Trophoblast cell (in vitro differentiated cells and primary cell): Measurements from ENCODE around the gene GDI1.

Experiments used
- DNase-seq, 2 donors: peaks; one replicate each; pipeline ENCODE4 v3.0.0-alpha.2; 2016
- H2AFZ ChIP-seq: 2 replicates; pipeline ENCODE4 v1.6.1; 2013; ENCODE audit warnings: low read length, moderate library complexity, mild to moderate bottlenecking; ENCODE audit not compliant: insufficient read depth, poor library complexity
- H2AK5ac ChIP-seq: 2 replicates; pipeline ENCODE4 v1.6.1; 2013; ENCODE audit warnings: mild to moderate bottlenecking, low read length
- H2BK120ac ChIP-seq: 2 replicates; pipeline ENCODE4 v1.6.1; 2013; ENCODE audit warnings: low read length, mild to moderate bottlenecking, moderate library complexity; ENCODE audit not compliant: insufficient read depth, poor library complexity
- H2BK12ac ChIP-seq: 2 replicates; pipeline ENCODE4 v1.6.1; 2013; ENCODE audit warnings: mild to moderate bottlenecking, low read length, moderate library complexity
- H2BK5ac ChIP-seq: 2 replicates; pipeline ENCODE4 v1.6.1; 2013; ENCODE audit warnings: low read length, low read depth, moderate library complexity, mild to moderate bottlenecking; ENCODE audit not compliant: poor library complexity
- H3K14ac ChIP-seq: 2 replicates; pipeline ENCODE4 v1.6.1; 2013; ENCODE audit warnings: mild to moderate bottlenecking, low read length
- H3K18ac ChIP-seq: 2 replicates; pipeline ENCODE4 v1.6.1; 2013; ENCODE audit warnings: mild to moderate bottlenecking, low read length
- H3K23ac ChIP-seq: 2 replicates; pipeline ENCODE4 v1.6.1; 2013; ENCODE audit warnings: low read length
- H3K27ac ChIP-seq: 2 replicates; pipeline ENCODE4 v1.5.1; 2013; ENCODE audit warnings: low read depth, mild to moderate bottlenecking, inconsistent platforms, low read length, moderate library complexity
- H3K27me3 ChIP-seq: 2 replicates; pipeline ENCODE4 v1.6.1; 2013; ENCODE audit warnings: inconsistent platforms, mild to moderate bottlenecking, low read length, moderate library complexity; ENCODE audit not compliant: insufficient read depth
- H3K36me3 ChIP-seq, 2 experiments: 1 replicate in 1 of 2; 2 replicates in 1 of 2; pipeline ENCODE4 v1.6.1; 2013; ENCODE audit warnings: low read length in 2 of 2, mild to moderate bottlenecking in 2 of 2, moderate library complexity in 1 of 2; ENCODE audit not compliant: insufficient read depth in 2 of 2, control insufficient read depth in 1 of 2
- H3K4ac ChIP-seq: 2 replicates; pipeline ENCODE4 v1.6.1; 2013; ENCODE audit warnings: low read depth, mild to moderate bottlenecking, low read length, moderate library complexity
- H3K4me1 ChIP-seq, 2 experiments: 1 replicate in 1 of 2; 2 replicates in 1 of 2; pipeline ENCODE4 v1.6.1; 2013; ENCODE audit warnings: low read length in 2 of 2, mild to moderate bottlenecking in 2 of 2, moderate library complexity in 1 of 2; ENCODE audit not compliant: insufficient read depth in 2 of 2, control insufficient read depth in 1 of 2
- H3K4me2 ChIP-seq: 2 replicates; pipeline ENCODE4 v1.6.1; 2013; ENCODE audit warnings: inconsistent platforms, mild to moderate bottlenecking, low read length, moderate library complexity
- H3K4me3 ChIP-seq: 2 replicates; pipeline ENCODE4 v1.5.1; 2013; ENCODE audit warnings: mild to moderate bottlenecking, low read depth, low read length, inconsistent platforms
- H3K79me1 ChIP-seq: one replicate; pipeline ENCODE4 v1.6.1; 2013; ENCODE audit warnings: low read length
- H3K79me2 ChIP-seq: 2 replicates; pipeline ENCODE4 v1.6.1; 2013; ENCODE audit warnings: low read length, mild to moderate bottlenecking; ENCODE audit not compliant: control insufficient read depth, insufficient read depth, poor library complexity
- H3K9ac ChIP-seq: 2 replicates; pipeline ENCODE4 v1.6.1; 2013; ENCODE audit warnings: mild to moderate bottlenecking, low read length
- H3K9me3 ChIP-seq: 2 replicates; pipeline ENCODE4 v1.6.1; 2013; ENCODE audit warnings: low read depth, mild to moderate bottlenecking, control low read depth, inconsistent platforms, low read length; ENCODE audit not compliant: insufficient read depth
- H4K12ac ChIP-seq: 2 replicates; pipeline ENCODE4 v1.6.1; 2013; ENCODE audit warnings: low read depth, mild to moderate bottlenecking, low read length, moderate library complexity
- H4K8ac ChIP-seq: 2 replicates; pipeline ENCODE4 v1.6.1; 2013; ENCODE audit warnings: low read depth, mild to moderate bottlenecking, low read length, moderate library complexity
- H4K91ac ChIP-seq: one replicate; pipeline ENCODE4 v1.6.1; 2013; ENCODE audit warnings: low read depth, mild to moderate bottlenecking, low read length, moderate library complexity
- WGBS: extraction: QIAGEN DNeasy Blood & Tissue Kit; methylation state at CpG from one replicate; pipeline ENCODE4 v1.1.7; 2013; ENCODE audit warnings: missing lambda C conversion rate; ENCODE audit not compliant: insufficient read length, insufficient coverage; ENCODE audit errors: extremely low coverage; 5-methylcytosine and 5-hydroxymethylcytosine counted together

The GDI1 gene

DNA sequence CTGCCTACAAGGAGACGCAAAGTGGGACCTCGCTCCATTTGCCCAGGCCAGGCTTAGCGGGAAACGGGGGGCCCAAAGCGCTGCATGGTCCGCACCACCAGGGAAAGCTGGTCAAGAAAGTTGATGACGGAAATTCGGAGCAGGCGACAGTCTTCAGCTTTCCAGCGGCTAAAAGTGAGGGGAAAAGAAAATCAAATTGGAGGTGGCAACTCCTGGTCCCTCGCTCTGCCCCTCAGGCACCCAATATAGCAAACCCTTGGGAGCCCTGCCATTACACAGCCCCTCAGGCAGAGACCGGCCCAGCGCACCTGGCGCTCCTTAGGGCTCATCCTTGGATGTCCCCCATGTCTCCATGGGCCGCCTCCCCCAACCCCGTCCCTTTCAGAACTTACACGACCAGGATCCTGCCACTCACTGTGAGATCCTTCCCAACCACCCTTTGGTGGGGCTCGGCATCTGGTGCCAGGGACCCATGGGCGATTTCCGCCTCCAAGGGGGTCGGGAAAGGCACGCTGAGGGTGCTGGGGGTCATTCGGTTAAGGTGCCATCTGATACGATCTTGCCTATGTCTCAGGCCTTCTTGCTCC lies 41.0 kb downstream of the GDI1 start:
- Histone ChIP-seq H4K91ac (no peak overlapping the region), H3K79me2 (no peaks in the 10 kb centered on the region), H2BK120ac (no peak overlapping the region), H3K4me1 (peaks cover 5% of the 10 kb centered on the region in 2 experiments), H3K9ac (no peak overlapping the region), H3K4me2 (peak overlapping the region; percentile 80), H3K9me3 (no peaks in the 10 kb centered on the region), H3K4ac (no peak overlapping the region), H2AFZ (no peak overlapping the region), H3K14ac (no peak overlapping the region), H3K27me3 (no peaks in the 10 kb centered on the region), H3K23ac (no peak overlapping the region), H2BK12ac (no peak overlapping the region), H3K4me3 (peak overlapping the region; percentile 67), H3K36me3 (peaks cover 10 to 11% of the 10 kb centered on the region in 2 experiments), H3K79me1 (peaks cover 5% of the 10 kb centered on the region), H2AK5ac (peak overlapping the region; percentile 49), H4K12ac (peak overlapping the region; percentile 77), H3K27ac (no peak overlapping the region), H2BK5ac (no peak overlapping the region), H4K8ac (no peak overlapping the region), H3K18ac (no peak overlapping the region)
- no CpG with 5 or more reads among the region's 24 CpGs for WGBS
- DNase-seq = no peak

DNA sequence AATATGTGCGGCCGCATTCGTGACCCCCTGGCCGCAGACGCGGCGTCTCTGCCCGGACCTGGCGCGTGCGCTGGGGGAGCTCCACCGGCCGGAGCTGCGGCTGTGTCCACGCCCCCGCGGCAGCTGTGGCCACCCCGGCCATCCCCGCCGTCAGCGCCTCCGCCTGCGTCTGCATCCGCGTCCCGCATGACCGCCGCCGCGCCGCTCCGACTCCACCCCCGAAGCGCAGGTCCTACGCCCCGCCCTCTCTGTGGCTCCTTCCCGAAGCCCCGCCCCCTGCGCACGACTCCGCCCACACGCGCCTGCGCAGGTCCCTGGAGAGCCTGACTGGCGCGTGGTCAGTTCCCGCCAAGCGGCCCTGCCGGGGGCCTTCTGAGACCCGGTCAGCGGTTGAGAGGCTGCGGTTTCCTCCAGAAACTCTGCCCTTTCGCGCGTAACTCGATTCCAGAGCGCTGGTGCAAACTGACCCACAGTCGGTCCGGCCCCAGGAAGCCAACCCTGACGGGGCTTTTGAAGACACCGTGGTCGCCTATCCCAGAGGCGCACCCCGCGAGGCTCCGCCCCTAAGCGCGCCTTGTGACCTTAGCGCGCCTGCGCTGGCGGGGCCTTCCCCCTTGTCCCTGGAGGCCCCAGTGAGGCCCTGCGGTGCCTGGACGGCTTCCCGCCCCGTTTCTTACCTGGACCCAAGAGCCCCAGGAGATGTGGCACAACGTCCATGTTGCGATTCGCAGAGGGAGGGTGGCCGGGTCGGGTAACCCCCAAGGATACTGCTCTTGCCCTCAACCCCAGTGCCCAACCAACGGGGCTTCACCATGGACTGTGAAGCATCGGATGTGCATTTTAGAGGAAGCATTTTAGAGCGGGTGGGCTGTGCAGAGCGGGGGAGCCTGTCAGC lies 42.0 kb downstream of the GDI1 start, which contains the start of gene LAGE3:
LAGE3 (minus strand) TSS at position 554 of the 895 bp plus-strand sequence; CDS start at position 188, 366 bp downstream.
- Histone ChIP-seq H2AK5ac (peak within 1 kb of the TSS; percentile 49), H3K4me1 (peaks cover 5% of the 10 kb centered on the region in 2 experiments), H3K79me1 (peaks cover 5% of the 10 kb centered on the region), H3K27ac (peak within 1 kb of the TSS; percentile 4), H3K4me3 (peak within 1 kb of the TSS; percentile 68), H2BK120ac (peak within 1 kb of the TSS; percentile 72), H2AFZ (no peak within 1 kb of the TSS), H3K18ac (peak within 1 kb of the TSS; percentile 59), H4K12ac (peak within 1 kb of the TSS; percentile 90), H4K91ac (peak within 1 kb of the TSS; percentile 75), H3K4me2 (peak within 1 kb of the TSS; percentile 80), H3K79me2 (no peaks in the 10 kb centered on the region), H3K9ac (no peak within 1 kb of the TSS), H2BK5ac (peak within 1 kb of the TSS; percentile 10), H3K9me3 (no peaks in the 10 kb centered on the region), H4K8ac (peak within 1 kb of the TSS; percentile 85), H3K36me3 (peaks cover 3 to 4% of the 10 kb centered on the region in 2 experiments), H2BK12ac (peak within 1 kb of the TSS; percentile 66), H3K27me3 (no peaks in the 10 kb centered on the region), H3K23ac (no peak within 1 kb of the TSS), H3K4ac (no peak within 1 kb of the TSS), H3K14ac (peak within 1 kb of the TSS; percentile 30)
- peak; percentile 85 to 92 for DNase-seq
- WGBS = no CpG with 5 or more reads among the region's 85 CpGs

DNA sequence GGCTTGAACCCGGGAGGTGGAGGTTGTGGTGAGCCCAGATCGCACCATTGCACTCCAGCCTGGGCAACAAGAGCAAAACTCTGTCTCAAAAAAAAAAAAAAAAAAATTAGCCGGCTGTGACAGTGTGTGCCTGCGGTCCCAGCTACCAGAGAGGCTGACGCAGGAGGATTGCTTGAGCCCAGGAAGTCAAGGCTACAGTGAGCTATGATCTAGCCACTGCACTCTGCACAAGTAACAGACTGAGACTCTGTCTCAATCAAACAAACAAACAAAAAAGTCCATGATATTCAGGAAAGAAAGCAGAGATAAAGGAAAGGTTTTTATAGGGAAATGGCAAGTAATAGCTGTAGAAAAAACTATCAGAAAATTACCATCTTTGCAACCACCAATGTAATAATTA lies 44.2 kb downstream of the GDI1 start:
- Histone ChIP-seq H2BK120ac (no peak overlapping the region), H3K14ac (no peak overlapping the region), H2AK5ac (no peak overlapping the region), H3K36me3 (peaks cover 18% of the 10 kb centered on the region in 2 experiments), H3K27me3 (no peaks in the 10 kb centered on the region), H2BK5ac (no peak overlapping the region), H2BK12ac (no peak overlapping the region), H3K79me1 (peaks cover 8% of the 10 kb centered on the region), H4K91ac (no peak overlapping the region), H3K4me3 (no peak overlapping the region), H3K4ac (no peak overlapping the region), H4K8ac (no peak overlapping the region), H2AFZ (no peak overlapping the region), H3K9ac (no peak overlapping the region), H3K23ac (no peak overlapping the region), H3K4me2 (no peak overlapping the region), H3K27ac (no peak overlapping the region), H3K4me1 (peaks cover 9 to 11% of the 10 kb centered on the region in 2 experiments), H3K79me2 (peaks cover 4% of the 10 kb centered on the region), H3K9me3 (no peaks in the 10 kb centered on the region), H3K18ac (no peak overlapping the region), H4K12ac (no peak overlapping the region)
- no peak for DNase-seq
- no CpG with 5 or more reads among the region's 5 CpGs for WGBS

DNA sequence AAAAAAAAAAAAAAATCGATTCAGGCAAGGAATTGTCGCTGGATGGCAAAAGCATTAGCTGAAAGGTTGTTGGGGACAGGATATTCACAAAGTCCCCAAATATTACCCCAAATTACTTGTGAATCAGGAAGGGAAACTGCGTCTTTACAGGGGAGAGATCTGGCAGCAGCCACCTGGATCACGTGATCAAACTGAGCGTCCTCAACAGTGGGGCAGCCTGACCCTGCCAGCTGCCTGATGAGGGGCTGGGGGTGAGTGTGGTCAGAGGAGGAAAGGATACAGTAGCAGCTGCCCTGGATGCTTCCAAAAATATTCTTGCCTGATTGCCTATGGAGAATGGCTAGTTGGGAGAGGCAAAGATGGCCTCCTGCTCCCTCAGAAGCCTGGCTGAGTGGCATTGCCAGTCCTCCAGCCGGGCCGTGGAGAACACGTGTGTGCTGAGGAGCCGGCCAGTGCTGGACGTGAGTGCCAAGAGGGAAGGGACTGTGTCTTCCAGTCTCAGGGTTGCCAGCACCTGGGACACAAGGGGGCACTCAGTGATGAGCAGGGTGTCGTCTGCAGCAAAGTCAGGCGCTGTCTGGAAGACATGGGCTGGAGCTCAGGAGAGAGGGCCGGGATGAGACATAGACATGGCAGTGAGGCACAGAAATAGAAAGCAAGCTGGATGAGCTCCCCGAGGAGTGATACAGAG lies 45.1 kb downstream of the GDI1 start:
- H3K23ac ChIP-seq = no peak overlapping the region
- no peak overlapping the region for H3K18ac ChIP-seq
- no peak overlapping the region for H2AFZ ChIP-seq
- peaks cover 6% of the 10 kb centered on the region for H3K79me2 ChIP-seq
- no peak overlapping the region for H3K9ac ChIP-seq
- H3K36me3 ChIP-seq = peaks cover 16 to 18% of the 10 kb centered on the region in 2 experiments
- no peaks in the 10 kb centered on the region for H3K9me3 ChIP-seq
- H3K4me2 ChIP-seq = no peak overlapping the region
- no peak overlapping the region for H4K12ac ChIP-seq
- no peak overlapping the region for H2BK12ac ChIP-seq
- no peak overlapping the region for H2AK5ac ChIP-seq
- H3K4me1 ChIP-seq = peaks cover 9 to 13% of the 10 kb centered on the region in 2 experiments
- no peak for DNase-seq
- H2BK120ac ChIP-seq = no peak overlapping the region
- no CpG with 5 or more reads among the region's 14 CpGs for WGBS
- no peak overlapping the region for H4K91ac ChIP-seq
- no peaks in the 10 kb centered on the region for H3K27me3 ChIP-seq
- no peak overlapping the region for H3K14ac ChIP-seq
- H3K4ac ChIP-seq = no peak overlapping the region
- H3K4me3 ChIP-seq = no peak overlapping the region
- H2BK5ac ChIP-seq = no peak overlapping the region
- H4K8ac ChIP-seq = no peak overlapping the region
- H3K27ac ChIP-seq = no peak overlapping the region
- H3K79me1 ChIP-seq = peaks cover 12% of the 10 kb centered on the region
